Erythroblast (primary cell): Measurements from ENCODE around the gene ADRA2C.

ENCODE experiments used
- DNase-seq, 2 experiments: peaks; one replicate each; lab custom pipeline; 2025; lab: John Stamatoyannopoulos, UW
- GATA1 ChIP-seq: IDR thresholded peaks from 2 replicates; pipeline ENCODE4 v1.6.1; 2011; ENCODE audit warnings: low read depth, mild to moderate bottlenecking, control low read depth, low read length, moderate library complexity
- POLR2A ChIP-seq: IDR thresholded peaks from 2 replicates; pipeline ENCODE4 v1.6.1; 2011; ENCODE audit warnings: mild to moderate bottlenecking, low read length

The ADRA2C gene

GRCh38 chr4:3766036-3766784 lies at the start of gene ADRA2C:
ADRA2C (plus strand) TSS chr4:3766385; CDS start chr4:3766607, 222 bp downstream.
- TF ChIP-seq POLR2A (no peak), GATA1 (no peak)
- DNase-seq, result peak in 1 of 2 experiments; percentile 20

GRCh38 chr4:3716631-3717235 lies 49.5 kb upstream of the ADRA2C start:
- no peak for DNase-seq
- no peak for TF ChIP-seq POLR2A
- no peak for TF ChIP-seq GATA1

GRCh38 chr4:3717241-3717640 lies 48.9 kb upstream of the ADRA2C start:
- DNase-seq, result no peak

GRCh38 chr4:3718462-3718861 lies 47.7 kb upstream of the ADRA2C start:
- TF ChIP-seq POLR2A (no peak), GATA1 (no peak)
- DNase-seq, result no peak

More at GRCh38 chr4:3717241-3717640, 48.9 kb upstream of the ADRA2C start:
- no peak for TF ChIP-seq POLR2A
- TF ChIP-seq GATA1, result no peak

- no peak for DNase-seq
- TF ChIP-seq POLR2A (no peak), GATA1 (no peak)
Observed at GRCh38 chr4:3719191-3719590, 47.0 kb upstream of the ADRA2C start.

- TF ChIP-seq GATA1 (no peak), POLR2A (no peak)
- DNase-seq, result no peak
Observed at GRCh38 chr4:3719836-3720235, 46.3 kb upstream of the ADRA2C start.

- TF ChIP-seq GATA1 (no peak), POLR2A (no peak)
- no peak for DNase-seq
Observed at GRCh38 chr4:3720466-3720865, 45.7 kb upstream of the ADRA2C start.

- no peak for DNase-seq
- TF ChIP-seq GATA1, result no peak
- TF ChIP-seq POLR2A, result no peak
Observed at GRCh38 chr4:3721186-3721585, 45.0 kb upstream of the ADRA2C start.

- TF ChIP-seq POLR2A (no peak), GATA1 (no peak)
- DNase-seq, result no peak
Observed at GRCh38 chr4:3721627-3722026, 44.6 kb upstream of the ADRA2C start.

GRCh38 chr4:3722446-3723231 lies 43.5 kb upstream of the ADRA2C start:
- no peak for DNase-seq
- TF ChIP-seq GATA1 (no peak), POLR2A (no peak)

GRCh38 chr4:3723232-3723642 lies 42.9 kb upstream of the ADRA2C start:
- no peak for DNase-seq
- TF ChIP-seq GATA1 (no peak), POLR2A (no peak)

- DNase-seq, result no peak
- TF ChIP-seq GATA1, result no peak
- TF ChIP-seq POLR2A, result no peak
Observed at GRCh38 chr4:3724319-3725231, 41.6 kb upstream of the ADRA2C start.
